GM19438 (cell line): ENCODE measurements around the gene B4GALT2.

ENCODE experiments used
- ATAC-seq: cut with Tn5 transposase; IDR thresholded peaks from one replicate; pipeline ENCODE4 v1.9.1; 2021; ENCODE audit warnings: low read depth; ENCODE audit not compliant: unreplicated experiment

B4GALT2 gene

GRCh38 chr1:43983253-43983899, 4.4 kb downstream of the B4GALT2 start:
- no peak for ATAC-seq

- ATAC-seq, result no peak
Observed at GRCh38 chr1:43984855-43985254, 5.8 kb downstream of the B4GALT2 start.

- no peak for ATAC-seq
Observed at GRCh38 chr1:43985984-43986595, 7.1 kb downstream of the B4GALT2 start.

- ATAC-seq, result no peak
Observed at GRCh38 chr1:43986712-43987111, 7.7 kb downstream of the B4GALT2 start.

- ATAC-seq, result no peak
Observed at GRCh38 chr1:43987159-43987902, 8.3 kb downstream of the B4GALT2 start.

- ATAC-seq, result no peak
Observed at GRCh38 chr1:43990271-43991199, 11.5 kb downstream of the B4GALT2 start.

- ATAC-seq, result no peak
Observed at GRCh38 chr1:43991200-43991475, 12.1 kb downstream of the B4GALT2 start.

GRCh38 chr1:43991476-43992231, 12.6 kb downstream of the B4GALT2 start, which contains the start of gene CCDC24:
CCDC24 (plus strand) TSS chr1:43991599; CDS start chr1:43991879, 280 bp downstream.
- peak; percentile 76 for ATAC-seq

- no peak for ATAC-seq
Observed at GRCh38 chr1:43992232-43992995, 13.4 kb downstream of the B4GALT2 start.

GRCh38 chr1:43993206-43993914, 14.3 kb downstream of the B4GALT2 start:
- ATAC-seq, result no peak

GRCh38 chr1:43994071-43994470, 15.1 kb downstream of the B4GALT2 start:
- ATAC-seq, result no peak

- no peak for ATAC-seq
Observed at GRCh38 chr1:43994794-43995790, 16.1 kb downstream of the B4GALT2 start.

- ATAC-seq, result no peak
Observed at GRCh38 chr1:43995984-43996732, 17.1 kb downstream of the B4GALT2 start.

- no peak for ATAC-seq
Observed at GRCh38 chr1:43996733-43997115, 17.7 kb downstream of the B4GALT2 start.

GRCh38 chr1:43997295-43997999, 18.4 kb downstream of the B4GALT2 start:
- ATAC-seq, result no peak

GRCh38 chr1:43998000-43998378, 19.0 kb downstream of the B4GALT2 start:
- ATAC-seq, result no peak
